Measurements from ENCODE around the gene SEH1L.

SEH1L gene

GRCh38 chr18:13036622-13037320 lies 89.0 kb downstream of the SEH1L start:
- Histone ChIP-seq H3K27me3 (ENCODE audit: insufficient read depth, low read depth, severe bottlenecking) (no peaks in the 10 kb centered on the region), H3K36me3 (peaks cover 50% of the 10 kb centered on the region), H3K4me3 (ENCODE audit: low read depth, low read length) (no peak overlapping the region), H3K27ac (no peak overlapping the region), H3K9me3 (ENCODE audit: severe bottlenecking) (no peaks in the 10 kb centered on the region)
- TF ChIP-seq CTCF (IDR thresholded peaks at IDR 0.05; ENCODE audit: low read depth, low read length) = no peak
- DNase-seq = no peak

Measured in WERI-Rb-1 (cell line).